SKM-1 (cell line): ENCODE measurements around the gene TPCN1.
A peak's percentile ranks its signal among the peaks of the same experiment; 100 is the strongest.

ENCODE experiments used
- DNase-seq: peaks from one replicate; lab custom pipeline; 2025; ENCODE audit not compliant: unreplicated experiment; lab: John Stamatoyannopoulos, UW

The TPCN1 gene

GRCh38 chr12:113221181-113221996 lies at the start of gene TPCN1:
TPCN1 (plus strand) TSS chr12:113221464; CDS start chr12:113226853, 5,389 bp downstream.
- peak; percentile 96 for DNase-seq

DNA sequence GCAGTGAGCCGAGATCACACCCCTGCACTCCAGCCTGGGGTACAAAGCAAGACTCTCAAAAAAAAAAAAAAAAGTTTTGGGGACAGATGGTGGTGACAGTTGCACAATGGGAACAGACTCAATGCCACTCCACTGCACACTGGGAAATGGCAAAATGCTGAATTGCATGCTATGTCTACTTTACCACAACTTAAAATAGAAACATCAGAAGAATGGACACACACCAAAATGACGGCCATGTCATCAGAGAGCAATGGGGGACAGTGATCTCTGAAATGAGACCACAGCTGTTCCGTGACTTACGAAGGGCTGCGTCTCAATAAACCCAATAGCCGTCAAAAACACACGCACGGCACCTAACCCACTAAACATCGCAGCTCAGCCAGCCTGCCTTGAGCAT lies 49.7 kb upstream of the TPCN1 start:
- no peak for DNase-seq

- no peak for DNase-seq
Observed at GRCh38 chr12:113172185-113172584, 49.1 kb upstream of the TPCN1 start.

DNA sequence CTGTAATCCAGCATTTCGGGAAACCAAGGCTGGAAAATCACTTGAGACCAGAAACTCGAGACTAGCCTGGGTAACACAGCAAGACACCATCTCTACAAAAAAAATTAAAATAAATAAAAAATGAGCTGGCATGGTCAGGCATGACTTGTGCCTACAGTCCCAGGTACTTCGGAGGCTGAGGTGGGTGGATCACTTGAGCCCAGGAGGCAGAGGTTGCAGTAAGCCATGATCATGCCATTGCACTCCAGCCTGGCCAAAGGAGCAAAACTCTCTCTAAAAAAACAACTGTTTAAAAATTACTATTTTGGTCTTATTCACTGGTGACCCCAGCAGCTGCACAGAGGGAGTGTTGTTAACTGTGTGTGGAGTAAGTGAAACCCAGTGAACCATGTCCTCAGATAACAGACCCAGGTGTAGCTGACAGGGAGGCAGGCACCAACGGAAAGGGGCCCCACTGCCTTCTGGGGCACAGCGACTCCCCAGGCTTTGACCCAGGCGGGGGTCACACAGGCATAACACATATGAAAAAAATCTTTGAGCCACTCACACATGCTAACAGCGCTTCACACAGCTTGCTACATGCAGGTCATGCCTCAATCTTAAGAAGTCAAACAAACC lies 48.1 kb upstream of the TPCN1 start:
- DNase-seq: no peak

DNA sequence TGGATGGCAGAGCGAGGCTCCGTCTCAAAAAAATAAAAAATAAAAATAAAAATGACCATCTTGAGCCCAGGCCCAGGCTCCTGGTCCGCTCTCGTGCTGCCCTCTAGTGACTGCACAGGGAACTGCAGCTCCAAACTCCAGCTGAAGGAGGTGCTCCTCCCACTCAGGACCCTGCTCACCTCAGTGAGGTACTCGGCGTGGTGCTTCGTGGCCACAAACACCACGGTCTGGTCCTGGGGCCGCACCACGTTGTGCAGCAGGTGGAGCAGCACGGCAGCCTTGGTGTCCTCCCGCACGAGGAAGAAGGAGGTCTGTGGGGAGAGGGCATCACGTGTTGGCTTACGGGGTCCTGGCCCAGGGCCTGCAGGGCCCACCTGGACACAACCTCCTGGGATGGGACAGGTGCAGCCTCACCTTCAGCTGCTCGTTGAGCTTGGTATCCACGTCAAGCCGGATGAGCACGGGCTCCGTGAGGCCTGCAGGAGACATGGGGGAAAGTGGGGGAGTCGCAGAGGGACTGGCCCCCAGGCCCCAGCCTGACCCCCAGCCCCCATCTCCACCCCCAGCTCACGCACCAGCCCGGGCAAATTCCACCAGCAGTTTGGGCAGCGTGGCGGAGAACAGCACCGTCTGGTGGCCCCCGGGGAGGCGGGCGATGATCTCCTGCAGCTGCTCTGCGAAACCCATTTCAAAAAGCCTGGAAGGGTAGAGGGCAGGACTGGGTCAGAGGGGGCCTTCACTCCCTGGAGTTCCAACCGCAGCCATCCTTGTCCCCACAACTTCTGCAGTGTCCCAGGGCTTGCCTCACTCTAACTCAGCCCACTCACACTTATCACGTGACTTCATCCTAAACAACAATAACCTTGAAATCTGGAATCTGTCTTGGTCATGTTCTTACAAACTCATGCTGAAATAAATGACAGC lies 46.5 kb upstream of the TPCN1 start:
- DNase-seq: no peak

DNA sequence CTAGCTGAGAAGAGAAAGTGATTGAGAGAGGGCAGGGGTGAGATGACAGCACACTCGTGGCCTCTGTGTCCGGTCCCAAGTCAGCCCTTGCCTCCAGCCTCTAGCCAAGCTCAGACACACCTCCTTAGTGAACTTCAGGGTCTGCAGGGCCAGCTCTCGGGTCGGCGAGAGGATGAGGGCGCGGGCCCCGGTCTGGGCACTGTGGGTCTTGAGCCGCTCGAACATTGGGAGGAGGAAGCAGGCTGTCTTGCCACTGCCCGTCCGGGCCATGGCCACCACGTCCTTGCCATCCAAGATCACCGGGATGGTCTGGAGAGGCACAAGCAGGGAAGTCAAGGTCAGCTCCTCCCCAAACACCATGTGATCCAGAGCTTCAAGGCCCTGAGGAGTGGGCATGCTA lies 42.2 kb upstream of the TPCN1 start:
- DNase-seq: no peak

- no peak for DNase-seq
Observed at GRCh38 chr12:113180333-113180732, 40.9 kb upstream of the TPCN1 start.

DNA sequence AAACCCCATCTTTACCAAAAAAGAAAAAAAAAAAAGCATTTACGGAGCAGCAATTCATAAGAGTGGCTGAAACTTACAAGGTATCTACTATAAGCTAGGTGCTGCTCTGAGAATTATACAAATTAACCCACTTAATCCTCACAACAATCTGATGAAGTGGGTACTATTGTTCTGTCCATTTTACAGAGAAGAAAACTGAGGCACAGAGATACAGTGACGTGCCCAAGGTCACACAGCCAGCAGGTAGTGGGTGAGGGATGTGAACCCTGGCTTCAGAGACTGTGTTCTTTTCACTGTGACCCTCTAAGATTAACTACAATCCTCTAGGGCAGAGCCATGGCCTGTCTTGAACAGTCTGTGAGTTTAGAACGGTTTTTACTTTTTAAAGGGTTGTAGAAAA lies 39.3 kb upstream of the TPCN1 start:
- DNase-seq: no peak

- no peak for DNase-seq
Observed at GRCh38 chr12:113183030-113183589, 38.2 kb upstream of the TPCN1 start.

DNA sequence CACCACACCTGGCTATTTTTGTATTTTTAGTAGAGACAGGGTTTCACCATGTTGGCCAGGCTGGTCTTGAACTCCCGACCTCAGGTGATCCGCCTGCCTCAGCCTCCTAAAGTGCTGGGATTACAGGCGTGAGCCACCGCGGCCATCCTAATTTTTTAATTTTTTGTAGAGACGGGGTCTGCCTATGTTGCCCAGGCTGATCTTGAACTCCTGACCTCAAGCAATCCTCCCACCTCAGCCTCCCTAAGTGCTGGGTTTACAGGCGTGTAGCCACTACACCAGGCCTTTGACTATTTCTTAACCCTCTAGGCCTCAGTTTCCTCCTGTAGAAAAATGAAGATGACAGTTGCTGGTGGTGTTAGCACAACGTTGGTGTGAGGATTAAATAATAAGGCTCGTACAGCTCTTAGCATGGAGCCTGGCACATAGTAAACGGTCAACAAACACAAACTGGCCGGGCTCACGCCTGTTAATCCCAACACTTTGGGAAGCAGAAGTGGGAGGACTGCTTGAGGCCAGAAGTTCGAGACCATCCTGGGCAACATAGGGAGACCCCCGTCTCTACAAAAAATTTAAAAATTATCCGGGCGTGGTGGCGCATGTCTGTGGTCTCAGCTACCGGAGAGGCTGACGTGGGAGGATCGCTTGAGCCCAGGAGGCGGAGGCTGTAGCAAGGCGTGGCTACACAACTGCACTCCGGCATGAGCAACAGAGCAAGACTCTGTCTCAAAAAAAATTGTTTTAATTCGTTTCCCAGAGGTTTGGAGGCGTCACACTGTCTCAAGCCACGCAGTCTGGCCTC lies 37.0 kb upstream of the TPCN1 start:
- DNase-seq: no peak

- DNase-seq: peak; percentile 27
Observed at GRCh38 chr12:113184900-113185179, 36.4 kb upstream of the TPCN1 start.

DNA sequence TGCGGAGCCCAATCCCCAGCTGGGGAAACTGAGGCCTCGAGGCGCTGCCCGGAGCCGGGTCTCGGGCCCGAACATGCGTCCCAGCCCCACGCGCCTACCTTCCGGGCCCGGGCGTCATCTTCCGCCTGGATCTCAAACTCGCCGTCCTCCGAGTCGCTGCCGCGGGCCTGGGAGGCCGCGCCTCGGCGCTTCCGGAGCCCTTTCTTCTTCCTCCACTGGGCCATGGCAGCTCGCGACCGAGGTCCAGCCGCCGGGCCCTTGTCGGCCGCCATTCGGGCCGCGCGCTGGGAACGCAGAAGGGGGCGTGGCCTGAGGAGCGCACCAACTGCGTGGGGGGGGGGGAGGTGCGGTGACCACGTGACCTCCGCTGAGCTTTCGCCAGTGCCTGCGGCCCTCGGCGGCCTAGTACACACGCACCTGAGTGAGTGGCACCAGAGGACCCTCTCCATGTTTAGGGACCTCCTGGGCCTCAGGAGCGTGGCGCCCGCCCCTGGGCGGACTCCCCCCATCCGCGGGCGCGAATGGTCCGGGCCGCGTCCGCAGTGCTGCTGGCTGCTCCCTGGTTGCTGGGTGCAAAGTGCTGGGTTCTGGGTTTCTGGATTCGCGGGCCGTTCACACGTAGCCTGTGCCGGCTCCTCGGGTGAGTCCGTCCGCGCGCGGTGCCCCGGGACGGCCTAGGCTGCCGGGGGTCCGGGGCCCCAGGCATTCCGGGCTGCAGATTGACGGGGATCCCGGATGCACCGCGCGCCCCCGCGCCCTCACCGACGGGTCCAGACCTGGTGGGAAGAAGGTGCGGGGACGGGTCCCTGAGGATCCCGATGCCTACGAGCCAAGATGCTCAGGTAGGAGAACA lies 35.9 kb upstream of the TPCN1 start, which contains the start of the genes DDX54 and RITA1:
Gene DDX54 (minus strand): TSS at position 299 of the 853 bp plus-strand sequence. CDS start 27 bp downstream, at position 272.
Gene RITA1 (plus strand): TSS at position 542 of the 853 bp plus-strand sequence. CDS start 1,026 bp downstream, outside the sequence.
- DNase-seq: peak; percentile 13

GRCh38 chr12:113186033-113186365 lies 35.3 kb upstream of the TPCN1 start:
- DNase-seq: no peak

DNA sequence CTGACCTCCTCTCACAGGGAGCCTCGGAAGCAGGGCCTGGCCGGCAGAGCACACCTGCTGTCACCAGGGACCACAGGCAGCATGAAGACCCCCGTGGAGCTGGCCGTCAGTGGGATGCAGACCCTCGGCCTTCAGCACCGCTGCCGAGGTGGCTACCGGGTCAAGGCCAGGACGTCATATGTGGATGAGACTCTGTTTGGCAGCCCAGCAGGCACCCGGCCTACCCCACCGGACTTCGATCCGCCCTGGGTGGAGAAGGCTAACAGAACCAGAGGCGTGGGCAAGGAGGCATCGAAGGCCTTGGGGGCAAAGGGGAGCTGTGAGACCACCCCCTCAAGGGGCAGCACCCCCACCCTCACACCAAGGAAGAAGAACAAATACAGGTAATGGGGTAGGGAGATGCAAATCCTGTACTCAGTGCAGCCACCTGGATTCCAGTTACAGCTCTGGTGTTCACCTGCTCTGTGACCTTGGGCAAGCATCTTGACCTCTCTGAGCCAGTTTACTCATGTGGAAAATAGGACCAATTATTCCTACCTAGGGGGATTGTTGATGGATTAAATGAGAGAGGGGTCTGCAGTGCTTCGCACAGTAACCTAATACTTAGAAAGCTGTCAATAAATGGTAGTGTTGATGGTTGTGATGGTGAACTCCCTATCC lies 34.5 kb upstream of the TPCN1 start:
- DNase-seq: no peak

GRCh38 chr12:113189361-113189760 lies 31.9 kb upstream of the TPCN1 start:
- no peak for DNase-seq

DNA sequence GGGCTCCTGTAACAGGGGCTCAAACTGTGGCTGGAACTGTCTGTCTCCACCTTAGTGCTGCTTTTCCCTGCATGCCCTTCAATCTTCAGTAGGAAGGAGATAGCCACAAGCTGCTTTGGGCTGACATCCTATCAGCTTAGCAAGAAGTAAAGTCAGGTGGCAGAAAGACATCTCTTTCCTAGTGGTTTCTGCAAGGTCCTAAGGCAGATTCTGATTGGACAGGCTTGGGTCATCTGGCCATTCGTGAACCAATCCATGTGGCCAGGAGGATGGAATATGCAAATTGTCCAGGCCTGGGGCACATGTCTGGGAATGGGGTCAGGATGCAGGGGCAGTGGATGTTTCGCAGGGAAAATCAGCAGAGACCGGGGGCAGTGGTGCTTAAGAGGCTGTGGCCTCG lies 30.5 kb upstream of the TPCN1 start:
- DNase-seq: no peak

- DNase-seq: no peak
Observed at GRCh38 chr12:113191227-113191626, 30.0 kb upstream of the TPCN1 start.

DNA sequence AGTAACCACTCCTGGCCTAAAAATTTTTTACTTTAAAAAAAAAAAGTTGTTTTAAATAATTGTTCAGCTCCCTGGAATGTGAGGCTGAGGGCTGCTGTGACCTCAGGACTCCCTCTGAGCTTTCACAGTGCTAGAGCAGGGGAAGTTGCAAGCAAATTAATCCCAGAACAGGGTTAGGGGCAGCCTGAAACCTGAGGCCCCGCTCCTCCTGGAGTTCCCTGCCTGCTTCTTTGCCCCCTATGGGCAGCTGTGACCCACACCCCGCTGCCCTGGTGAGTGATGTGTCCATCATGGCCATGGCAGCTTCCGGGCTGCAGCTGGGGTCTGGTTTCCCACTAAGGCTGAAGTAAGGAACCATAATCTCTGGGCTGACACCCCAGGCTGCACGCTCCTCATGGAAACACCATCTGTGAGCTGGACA lies 26.3 kb upstream of the TPCN1 start:
- no peak for DNase-seq

GRCh38 chr12:113195598-113195997 lies 25.7 kb upstream of the TPCN1 start:
- no peak for DNase-seq
